Panc1 (cell line): ENCODE measurements around the gene CNPPD1. TPM values are rescaled to one million over a fixed set of nuclear protein-coding genes. Genes with fewer than 3 reads are reported as not detected.
A peak's percentile ranks its signal among the peaks of the same experiment; 100 is the strongest.

ENCODE experiments used
- ATAC-seq: fragments of 200-7000 bp; cut with Tn5 transposase; 2 replicates; pipeline ENCODE4 v1.9.1; 2020; ENCODE audit warnings: mild to moderate bottlenecking, moderate library complexity
- BruUV-seq: library from RNA; stranded (reverse); fragments of 400-500 nt; replicated peaks from 2 replicates; lab custom pipeline; 2021; lab: Mats Ljungman, UMichigan
- CTCF ChIA-PET: fragments of 300-600 bp; sonication (Branson Sonifier 250); formaldehyde crosslinking; loops from one replicate; lab custom pipeline; 2022; ENCODE audit warnings: antibody characterized with exemption; lab: Charles Lee
- POLR2A ChIA-PET: fragments of 300-600 bp; sonication (Branson Sonifier 250); formaldehyde crosslinking; loops from one replicate; lab custom pipeline; 2022; ENCODE audit warnings: antibody characterized with exemption; lab: Charles Lee
- DNase-seq: peaks from one replicate; pipeline ENCODE4 v3.0.0-alpha.2; 2010; ENCODE audit warnings: low read depth, low spot score
- H3K27ac ChIP-seq: 2 replicates; pipeline ENCODE4 v1.5.1; 2011; ENCODE audit warnings: mild to moderate bottlenecking, low read length, inconsistent platforms
- H3K27me3 ChIP-seq: fragments of 200-500 bp; sonication (Bioruptor generic); 2 replicates; pipeline ENCODE4 v1.6.0; 2014; ENCODE audit warnings: low read length, inconsistent platforms; ENCODE audit not compliant: control insufficient read depth, insufficient read depth
- H3K36me3 ChIP-seq: fragments of 200-500 bp; sonication (Bioruptor generic); 2 replicates; pipeline ENCODE4 v1.5.1; 2014; ENCODE audit warnings: inconsistent platforms, mild to moderate bottlenecking, low read length, moderate library complexity; ENCODE audit not compliant: control insufficient read depth, insufficient read depth
- H3K4me1 ChIP-seq: 2 replicates; pipeline ENCODE4 v1.5.1; 2011; ENCODE audit warnings: inconsistent platforms, mild to moderate bottlenecking, low read length, moderate library complexity; ENCODE audit not compliant: control insufficient read depth, insufficient read depth
- H3K4me3 ChIP-seq, 2 experiments: 2 replicates each; pipeline ENCODE4 v1.5.1; 2011 to 2012; ENCODE audit warnings: low read depth in 2 of 2, low read length in 2 of 2, mild to moderate bottlenecking in 2 of 2, inconsistent platforms in 1 of 2, moderate library complexity in 1 of 2
- H3K9me3 ChIP-seq: fragments of 200-500 bp; sonication (Bioruptor generic); 2 replicates; pipeline ENCODE4 v1.5.1; 2014; ENCODE audit warnings: low read depth, mild to moderate bottlenecking, inconsistent platforms, low read length, moderate library complexity; ENCODE audit not compliant: control insufficient read depth, insufficient read depth
- POLR2AphosphoS5 ChIP-seq: IDR thresholded peaks from 2 replicates; pipeline ENCODE4 v1.6.1; 2012; ENCODE audit warnings: mild to moderate bottlenecking, low read depth, low read length, moderate library complexity
- REST ChIP-seq, 2 experiments: IDR thresholded peaks; 2 replicates each; pipeline ENCODE4 v1.6.1; 2011 to 2012; ENCODE audit warnings: low read depth in 2 of 2, control low read depth in 1 of 2, low read length in 1 of 2, mild to moderate bottlenecking in 1 of 2, moderate library complexity in 1 of 2; ENCODE audit not compliant: insufficient read depth in 1 of 2
- SIN3A ChIP-seq: IDR thresholded peaks from 2 replicates; pipeline ENCODE4 v1.6.1; 2012; ENCODE audit warnings: low read depth, mild to moderate bottlenecking, low read length, moderate library complexity, borderline replicate concordance; ENCODE audit not compliant: insufficient read depth
- TCF7L2 ChIP-seq: IDR thresholded peaks from 2 replicates; pipeline ENCODE4 v1.6.1; 2011; ENCODE audit warnings: mild to moderate bottlenecking, low read depth, low read length, inconsistent platforms
- in situ Hi-C: cut with HindIII; loops from 2 replicates; pipeline ENCODE4 v1.10.0; 2016; ENCODE audit warnings: low sequenced_read_pairs, low pct_unique_long_range_greater_than_20kb
- intact Hi-C: fragments of 100-400 bp; cut with micrococcal nuclease; formaldehyde crosslinking; loops from one replicate; pipeline ENCODE4 v1.10.0; 2022; ENCODE audit not compliant: unreplicated experiment
- total RNA-seq: library from RNA; stranded (reverse); gene quantifications from one replicate; pipeline ENCODE4 v1.2.1, GENCODE V29; 2021; ENCODE audit not compliant: unreplicated experiment
- TF ChIP-seq, protein P1 (sequence below): fragments of 450-650 bp; IDR thresholded peaks from 2 replicates; pipeline ENCODE4 v1.5.1; 2017; ENCODE audit warnings: mild to moderate bottlenecking

The CNPPD1 gene
- total RNA-seq, 1 experiment from 2014 or later, result 55.7 TPM

GRCh38 chr2:219125225-219125885 lies 51.4 kb downstream of the CNPPD1 start:
- intact Hi-C loops, result no loop called here
- POLR2A ChIA-PET, result interaction anchor here (0.6 kb wide), 1 partner anchor 292 kb away, joined by 14 read pairs; no protein-coding TSS in a partner anchor
- H3K27ac ChIP-seq, result no peak overlapping the region
- H3K9me3 ChIP-seq, result no peaks in the 10 kb centered on the region
- no peaks in the 10 kb centered on the region for H3K36me3 ChIP-seq
- CTCF ChIA-PET, result no interaction called here
- in situ Hi-C loops, result no loop called here
- peaks cover 5% of the 10 kb centered on the region for H3K4me1 ChIP-seq
- H3K4me3 ChIP-seq, result no peak overlapping the region
- no peak for DNase-seq
- no TSS peak for BruUV-seq
- TF ChIP-seq TCF7L2 (no peak), REST (IDR thresholded peaks at IDR 0.05; ENCODE audit: insufficient read depth in 1 of 2, low read depth in 2 of 2, low read length in 1 of 2) (no peak)
- TF ChIP-seq, protein P1, sequence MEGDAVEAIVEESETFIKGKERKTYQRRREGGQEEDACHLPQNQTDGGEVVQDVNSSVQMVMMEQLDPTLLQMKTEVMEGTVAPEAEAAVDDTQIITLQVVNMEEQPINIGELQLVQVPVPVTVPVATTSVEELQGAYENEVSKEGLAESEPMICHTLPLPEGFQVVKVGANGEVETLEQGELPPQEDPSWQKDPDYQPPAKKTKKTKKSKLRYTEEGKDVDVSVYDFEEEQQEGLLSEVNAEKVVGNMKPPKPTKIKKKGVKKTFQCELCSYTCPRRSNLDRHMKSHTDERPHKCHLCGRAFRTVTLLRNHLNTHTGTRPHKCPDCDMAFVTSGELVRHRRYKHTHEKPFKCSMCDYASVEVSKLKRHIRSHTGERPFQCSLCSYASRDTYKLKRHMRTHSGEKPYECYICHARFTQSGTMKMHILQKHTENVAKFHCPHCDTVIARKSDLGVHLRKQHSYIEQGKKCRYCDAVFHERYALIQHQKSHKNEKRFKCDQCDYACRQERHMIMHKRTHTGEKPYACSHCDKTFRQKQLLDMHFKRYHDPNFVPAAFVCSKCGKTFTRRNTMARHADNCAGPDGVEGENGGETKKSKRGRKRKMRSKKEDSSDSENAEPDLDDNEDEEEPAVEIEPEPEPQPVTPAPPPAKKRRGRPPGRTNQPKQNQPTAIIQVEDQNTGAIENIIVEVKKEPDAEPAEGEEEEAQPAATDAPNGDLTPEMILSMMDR, result no peak
- peak; percentile 45; the same call in 1 of the 2 replicates for ATAC-seq
- H3K27me3 ChIP-seq, result no peaks in the 10 kb centered on the region

DNA sequence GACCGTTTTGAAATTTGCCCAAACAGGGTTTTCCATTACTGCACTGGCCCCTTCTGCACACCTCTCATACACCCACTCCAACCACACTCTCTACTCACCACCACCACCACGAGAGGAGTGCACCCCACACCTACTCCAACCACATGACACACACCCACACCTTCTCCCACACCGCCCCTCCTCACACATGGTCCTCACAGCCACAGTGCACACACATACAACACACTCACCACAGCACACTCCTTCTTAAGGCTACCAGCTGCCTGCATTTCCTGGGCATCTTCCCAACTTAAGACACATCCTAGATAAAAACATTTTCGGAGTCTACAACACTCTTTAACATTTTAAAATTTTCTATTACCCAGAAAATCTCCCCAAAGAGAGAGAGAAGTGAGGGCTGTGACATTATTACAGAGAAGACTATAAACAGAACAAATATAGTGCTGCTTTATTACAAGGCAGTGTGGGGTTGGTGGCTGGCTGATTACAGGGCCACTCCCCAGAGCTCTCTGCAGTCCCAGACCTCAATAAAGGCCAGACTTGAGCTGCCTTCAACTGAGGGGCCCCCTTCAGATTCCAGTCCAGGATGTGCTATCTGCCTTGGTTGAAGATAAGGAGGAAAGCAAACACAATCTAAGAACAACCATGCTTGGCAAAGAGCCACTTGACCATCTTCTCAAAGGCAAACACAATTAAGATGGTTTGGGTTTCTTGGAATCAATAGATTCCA lies 52.2 kb downstream of the CNPPD1 start:
- BruUV-seq, result no TSS peak
- Histone ChIP-seq H3K4me3 (no peak overlapping the region), H3K27me3 (no peaks in the 10 kb centered on the region), H3K27ac (no peak overlapping the region), H3K36me3 (no peaks in the 10 kb centered on the region), H3K4me1 (peaks cover 5% of the 10 kb centered on the region), H3K9me3 (no peaks in the 10 kb centered on the region)
- ChIA-PET CTCF (interaction anchor here (0.5 to 0.6 kb wide), 2 partner anchors 23 to 145 kb away, joined by 4 to 9 read pairs; no protein-coding TSS in a partner anchor), POLR2A (no interaction called here)
- intact Hi-C loops, result no loop called here
- in situ Hi-C loops, result no loop called here
- no peak for DNase-seq
- ATAC-seq, result no peak
- TF ChIP-seq SIN3A (no peak), POLR2AphosphoS5 (no peak), TCF7L2 (no peak), REST (IDR thresholded peaks at IDR 0.05; ENCODE audit: insufficient read depth in 1 of 2, low read depth in 2 of 2, low read length in 1 of 2) (no peak)
- TF ChIP-seq, protein P1, result no peak
